ENCODE results near the gene ALOX12B.
"Not testable (repeated sequence)": the region's sequence is repeated elsewhere in the genome, so short reads cannot be mapped to it uniquely, and the experiment has no call there.

ALOX12B gene

GRCh38 chr17:8041979-8042378 lies 45.5 kb downstream of the ALOX12B start:
- DNase-seq = no peak

GRCh38 chr17:8041249-8041928 lies 46.1 kb downstream of the ALOX12B start:
- peak; percentile 56 for DNase-seq

- DNase-seq = no peak
Measured at GRCh38 chr17:8039611-8040168, 47.8 kb downstream of the ALOX12B start.

GRCh38 chr17:8038954-8039610 lies 48.4 kb downstream of the ALOX12B start, which contains the start of gene ALOX15B:
ALOX15B (plus strand) TSS chr17:8039059; CDS start chr17:8039156, 97 bp downstream.
- DNase-seq = peak; percentile 14

GRCh38 chr17:8032442-8032841 lies 55.1 kb downstream of the ALOX12B start:
- DNase-seq = no peak

GRCh38 chr17:8031950-8032349 lies 55.6 kb downstream of the ALOX12B start:
- no peak for DNase-seq

- DNase-seq = no peak
Measured at GRCh38 chr17:8031261-8031661, 56.3 kb downstream of the ALOX12B start.

- DNase-seq = no peak
Measured at GRCh38 chr17:8029121-8029520, 58.4 kb downstream of the ALOX12B start.

- DNase-seq = no peak
Measured at GRCh38 chr17:8025176-8025911, 62.2 kb downstream of the ALOX12B start.

- not testable (repeated sequence) for DNase-seq
Measured at GRCh38 chr17:8024161-8024560, 63.4 kb downstream of the ALOX12B start.

Data from CD4-positive, alpha-beta T cell treated with Interleukin-17A for 4 hours (primary cell).